Measurements from ENCODE around the gene GLIS1. TPM values are rescaled to one million over a fixed set of nuclear protein-coding genes. Genes with fewer than 3 reads are reported as not detected.

GLIS1 gene
- polyA plus RNA-seq, 1 experiment, result 1.9 TPM

DNA sequence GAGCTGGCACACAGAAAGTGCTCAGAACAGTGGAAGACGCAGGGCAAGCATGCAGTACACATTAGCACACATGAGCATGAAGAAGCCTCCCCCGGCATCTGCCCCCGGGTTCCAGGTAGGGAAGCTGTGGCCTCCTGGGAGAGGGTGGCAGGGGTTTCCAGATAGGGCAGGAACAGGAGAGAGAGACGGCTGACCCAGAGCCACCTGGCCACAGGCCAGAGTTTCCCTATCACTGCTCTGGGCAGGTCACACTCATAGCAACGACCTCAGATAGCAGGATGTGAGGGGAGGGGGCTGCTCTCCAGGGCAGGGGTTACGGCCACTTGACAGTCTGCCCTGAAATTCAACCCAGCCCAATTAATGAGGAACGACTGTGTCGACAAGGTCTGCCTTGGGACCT lies 36.6 kb downstream of the GLIS1 start:
- ChIA-PET POLR2A (no interaction called here), CTCF (interaction anchor here (0.9 to 1.3 kb wide), 2 partner anchors 11 to 14 kb away, joined by 3 to 5 read pairs; no protein-coding TSS in a partner anchor)
- Histone ChIP-seq H3K4me3 (ENCODE audit: low read depth, low read length) (no peak overlapping the region), H3K27me3 (ENCODE audit: control insufficient read depth, insufficient read depth, low read length) (no peaks in the 10 kb centered on the region), H3K36me3 (ENCODE audit: control insufficient read depth, insufficient read depth, low read length) (no peaks in the 10 kb centered on the region)
- DNase-seq (ENCODE audit: low read depth), result no peak
- TF ChIP-seq, protein P1, sequence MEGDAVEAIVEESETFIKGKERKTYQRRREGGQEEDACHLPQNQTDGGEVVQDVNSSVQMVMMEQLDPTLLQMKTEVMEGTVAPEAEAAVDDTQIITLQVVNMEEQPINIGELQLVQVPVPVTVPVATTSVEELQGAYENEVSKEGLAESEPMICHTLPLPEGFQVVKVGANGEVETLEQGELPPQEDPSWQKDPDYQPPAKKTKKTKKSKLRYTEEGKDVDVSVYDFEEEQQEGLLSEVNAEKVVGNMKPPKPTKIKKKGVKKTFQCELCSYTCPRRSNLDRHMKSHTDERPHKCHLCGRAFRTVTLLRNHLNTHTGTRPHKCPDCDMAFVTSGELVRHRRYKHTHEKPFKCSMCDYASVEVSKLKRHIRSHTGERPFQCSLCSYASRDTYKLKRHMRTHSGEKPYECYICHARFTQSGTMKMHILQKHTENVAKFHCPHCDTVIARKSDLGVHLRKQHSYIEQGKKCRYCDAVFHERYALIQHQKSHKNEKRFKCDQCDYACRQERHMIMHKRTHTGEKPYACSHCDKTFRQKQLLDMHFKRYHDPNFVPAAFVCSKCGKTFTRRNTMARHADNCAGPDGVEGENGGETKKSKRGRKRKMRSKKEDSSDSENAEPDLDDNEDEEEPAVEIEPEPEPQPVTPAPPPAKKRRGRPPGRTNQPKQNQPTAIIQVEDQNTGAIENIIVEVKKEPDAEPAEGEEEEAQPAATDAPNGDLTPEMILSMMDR (IDR thresholded peaks at IDR 0.05; ENCODE audit: insufficient read depth, low read depth, low read length), result no peak

DNA sequence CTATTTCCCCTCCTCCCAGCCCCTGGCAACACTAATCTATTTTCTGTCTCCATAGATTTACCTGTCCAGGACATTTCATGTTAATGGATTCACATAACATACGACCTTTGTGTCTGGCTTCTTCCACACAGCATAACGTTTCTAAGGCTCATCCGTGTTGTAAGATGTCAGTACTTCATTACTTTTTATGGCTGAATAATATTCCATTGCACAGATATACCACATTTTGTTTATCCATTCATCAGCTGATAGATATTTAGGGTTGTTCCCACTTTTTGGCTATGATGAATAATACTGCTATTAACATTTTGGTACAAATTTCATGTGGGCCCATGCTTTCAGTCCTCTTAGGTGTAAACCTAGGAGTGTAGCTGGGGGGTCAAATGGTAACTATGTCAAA lies 38.2 kb downstream of the GLIS1 start:
- DNase-seq (ENCODE audit: low read depth), result no peak
- Histone ChIP-seq H3K4me3 (ENCODE audit: low read depth, low read length) (no peak overlapping the region), H3K36me3 (ENCODE audit: control insufficient read depth, insufficient read depth, low read length) (no peaks in the 10 kb centered on the region), H3K27me3 (ENCODE audit: control insufficient read depth, insufficient read depth, low read length) (no peaks in the 10 kb centered on the region)
- CTCF ChIA-PET, result no interaction called here
- POLR2A ChIA-PET, result no interaction called here
- TF ChIP-seq, protein P1 (IDR thresholded peaks at IDR 0.05; ENCODE audit: insufficient read depth, low read depth, low read length), result no peak

DNA sequence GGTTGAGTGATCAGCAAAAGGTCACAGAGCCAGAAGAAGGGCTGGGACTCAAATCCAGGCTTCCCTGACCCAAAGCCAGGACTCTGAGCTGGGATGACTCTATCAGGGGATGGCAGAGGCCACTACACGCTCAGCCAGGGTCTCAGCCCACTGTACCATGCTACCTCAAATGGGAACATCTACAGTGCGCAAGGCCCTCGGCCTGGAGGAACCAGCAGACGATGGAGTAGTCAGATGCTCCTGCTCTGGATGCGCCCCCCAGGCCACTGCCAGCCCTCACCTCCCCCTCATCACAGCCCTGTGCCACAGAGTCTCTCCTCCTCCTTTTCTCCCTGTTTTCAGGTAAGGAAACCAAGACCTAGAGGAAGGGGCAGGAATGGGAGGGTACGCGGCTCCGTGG lies 39.0 kb downstream of the GLIS1 start:
- CTCF ChIA-PET, result no interaction called here
- POLR2A ChIA-PET, result no interaction called here
- Histone ChIP-seq H3K27me3 (ENCODE audit: control insufficient read depth, insufficient read depth, low read length) (no peaks in the 10 kb centered on the region), H3K36me3 (ENCODE audit: control insufficient read depth, insufficient read depth, low read length) (no peaks in the 10 kb centered on the region), H3K4me3 (ENCODE audit: low read depth, low read length) (no peak overlapping the region)
- TF ChIP-seq, protein P1 (IDR thresholded peaks at IDR 0.05; ENCODE audit: insufficient read depth, low read depth, low read length), result no peak
- no peak for DNase-seq (ENCODE audit: low read depth)

DNA sequence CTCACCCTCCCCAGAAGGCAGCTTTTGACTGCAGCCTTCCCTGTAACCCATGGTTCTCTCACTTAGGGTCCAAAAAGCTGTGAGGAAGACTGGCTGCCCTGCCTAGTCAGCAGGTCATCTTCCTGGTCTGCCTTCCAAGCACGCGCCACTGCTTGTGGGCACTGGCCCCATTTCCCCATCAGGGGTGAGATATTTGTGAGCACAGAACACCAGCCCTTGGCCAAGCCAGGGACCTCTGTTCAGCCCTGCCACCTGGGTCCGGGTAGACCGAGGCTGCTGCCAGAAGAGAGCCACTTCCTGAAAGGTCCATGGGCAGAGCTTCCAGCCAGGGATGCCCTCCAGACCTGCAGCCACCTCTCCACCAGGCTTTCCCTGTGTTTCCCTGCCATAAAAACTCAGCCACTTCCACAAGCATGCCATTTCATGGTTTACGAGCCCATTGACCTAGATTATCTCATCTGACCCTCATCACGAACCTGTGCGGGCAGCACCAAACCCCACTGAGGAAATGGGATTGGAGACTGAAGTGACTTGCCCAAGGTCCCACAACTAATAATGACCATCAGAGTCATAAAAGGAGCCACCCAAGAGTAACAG lies 40.5 kb downstream of the GLIS1 start:
- ChIA-PET CTCF (interaction anchor here (1.6 kb wide), 1 partner anchor 16 kb away, joined by 3 read pairs; no protein-coding TSS in a partner anchor), POLR2A (interaction anchor here (0.6 kb wide), 1 partner anchor 33 kb away, joined by 3 read pairs; no protein-coding TSS in a partner anchor)
- no peak for DNase-seq (ENCODE audit: low read depth)

DNA sequence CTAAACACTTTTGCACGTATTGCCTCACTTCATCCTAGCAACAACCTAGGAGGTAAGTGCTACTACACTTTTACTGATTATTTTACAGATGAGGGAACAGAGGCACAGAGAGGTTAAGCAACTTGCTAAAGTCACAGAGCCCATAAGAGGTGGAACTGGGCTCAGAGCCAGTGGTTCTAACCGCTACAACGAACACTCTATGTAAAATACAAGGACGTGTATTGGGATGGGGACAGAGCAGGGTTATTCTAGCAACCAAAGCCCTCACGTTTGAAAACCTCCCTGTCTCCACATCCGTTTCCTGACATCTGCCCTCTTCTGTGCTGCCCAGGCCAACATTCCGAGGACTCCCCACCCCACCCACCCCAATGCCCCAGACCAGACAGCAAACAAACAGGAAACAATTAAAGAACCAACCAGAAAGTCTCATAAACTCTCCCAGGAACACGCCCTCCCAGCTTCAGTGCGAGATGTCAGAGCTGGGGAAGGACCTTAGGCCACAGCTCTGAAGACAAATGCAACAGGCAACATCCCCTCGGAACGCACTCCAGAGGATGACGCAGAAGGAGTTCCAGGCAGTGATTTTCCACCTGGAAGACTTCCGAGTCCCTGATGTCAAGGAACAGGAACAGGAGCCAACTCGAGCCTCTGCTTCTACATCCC lies 41.1 kb downstream of the GLIS1 start:
- POLR2A ChIA-PET, result interaction anchor here (0.6 kb wide), 2 partner anchors 14 to 32 kb away, joined by 3 read pairs; no protein-coding TSS in a partner anchor
- CTCF ChIA-PET, result interaction anchor here (0.6 to 1.6 kb wide), 2 partner anchors 16 to 266 kb away, joined by 3 read pairs; no protein-coding TSS in a partner anchor
- peak; percentile 74 for DNase-seq (ENCODE audit: low read depth)

More for the DNA sequence above, 40.5 kb downstream of the GLIS1 start:
- Histone ChIP-seq H3K4me3 (ENCODE audit: low read depth, low read length) (no peak overlapping the region), H3K36me3 (ENCODE audit: control insufficient read depth, insufficient read depth, low read length) (no peaks in the 10 kb centered on the region), H3K27me3 (ENCODE audit: control insufficient read depth, insufficient read depth, low read length) (no peaks in the 10 kb centered on the region)
- TF ChIP-seq, protein P1 (IDR thresholded peaks at IDR 0.05; ENCODE audit: insufficient read depth, low read depth, low read length), result no peak

More for the DNA sequence above, 41.1 kb downstream of the GLIS1 start:
- Histone ChIP-seq H3K4me3 (ENCODE audit: low read depth, low read length) (no peak overlapping the region), H3K36me3 (ENCODE audit: control insufficient read depth, insufficient read depth, low read length) (no peaks in the 10 kb centered on the region), H3K27me3 (ENCODE audit: control insufficient read depth, insufficient read depth, low read length) (no peaks in the 10 kb centered on the region)
- TF ChIP-seq, protein P1 (IDR thresholded peaks at IDR 0.05; ENCODE audit: insufficient read depth, low read depth, low read length), result no peak

Measured in BJ (cell line).